HG03025 (cell line): ENCODE data around the gene AGBL1.

ENCODE experiments used
- ATAC-seq: cut with Tn5 transposase; IDR thresholded peaks from one replicate; pipeline ENCODE4 v1.9.1; 2021; ENCODE audit warnings: mild to moderate bottlenecking, moderate library complexity; ENCODE audit not compliant: unreplicated experiment, low FRiP score

AGBL1 gene

GRCh38 chr15:86162641-86163040 is 83.0 kb downstream of the AGBL1 start:
- ATAC-seq = no peak

GRCh38 chr15:86163816-86164215 is 84.1 kb downstream of the AGBL1 start:
- no peak for ATAC-seq

- ATAC-seq = no peak
Observed at GRCh38 chr15:86164232-86164898, 84.7 kb downstream of the AGBL1 start.

- no peak for ATAC-seq
Observed at GRCh38 chr15:86165265-86166211, 85.9 kb downstream of the AGBL1 start.

- ATAC-seq = no peak
Observed at GRCh38 chr15:86167841-86168240, 88.2 kb downstream of the AGBL1 start.

GRCh38 chr15:86178845-86179244 is 99.2 kb downstream of the AGBL1 start:
- no peak for ATAC-seq

- ATAC-seq = no peak
Observed at GRCh38 chr15:86183596-86184491, 104.2 kb downstream of the AGBL1 start.

- ATAC-seq = no peak
Observed at GRCh38 chr15:86193716-86194380, 114.2 kb downstream of the AGBL1 start.

GRCh38 chr15:86197770-86198169 is 118.1 kb downstream of the AGBL1 start:
- ATAC-seq = no peak

- ATAC-seq = no peak
Observed at GRCh38 chr15:86199467-86200145, 119.9 kb downstream of the AGBL1 start.

- no peak for ATAC-seq
Observed at GRCh38 chr15:86201313-86202008, 121.8 kb downstream of the AGBL1 start.

- no peak for ATAC-seq
Observed at GRCh38 chr15:86203462-86203861, 123.8 kb downstream of the AGBL1 start.

- ATAC-seq = no peak
Observed at GRCh38 chr15:86205096-86205495, 125.4 kb downstream of the AGBL1 start.

- no peak for ATAC-seq
Observed at GRCh38 chr15:86213420-86213819, 133.7 kb downstream of the AGBL1 start.

- ATAC-seq = no peak
Observed at GRCh38 chr15:86213888-86214287, 134.2 kb downstream of the AGBL1 start.

GRCh38 chr15:86221119-86221518 is 141.4 kb downstream of the AGBL1 start:
- ATAC-seq = no peak

GRCh38 chr15:86229306-86229705 is 149.6 kb downstream of the AGBL1 start:
- no peak for ATAC-seq

GRCh38 chr15:86229936-86230335 is 150.3 kb downstream of the AGBL1 start:
- no peak for ATAC-seq
